Measurements from ENCODE around the gene HILPDA.
"Not testable (repeated sequence)": the region's sequence is repeated elsewhere in the genome, so short reads cannot be mapped to it uniquely, and the experiment has no call there.

The HILPDA gene

GRCh38 chr7:128466871-128467270 lies 11.2 kb downstream of the HILPDA start:
- not testable (repeated sequence) for DNase-seq

DNA sequence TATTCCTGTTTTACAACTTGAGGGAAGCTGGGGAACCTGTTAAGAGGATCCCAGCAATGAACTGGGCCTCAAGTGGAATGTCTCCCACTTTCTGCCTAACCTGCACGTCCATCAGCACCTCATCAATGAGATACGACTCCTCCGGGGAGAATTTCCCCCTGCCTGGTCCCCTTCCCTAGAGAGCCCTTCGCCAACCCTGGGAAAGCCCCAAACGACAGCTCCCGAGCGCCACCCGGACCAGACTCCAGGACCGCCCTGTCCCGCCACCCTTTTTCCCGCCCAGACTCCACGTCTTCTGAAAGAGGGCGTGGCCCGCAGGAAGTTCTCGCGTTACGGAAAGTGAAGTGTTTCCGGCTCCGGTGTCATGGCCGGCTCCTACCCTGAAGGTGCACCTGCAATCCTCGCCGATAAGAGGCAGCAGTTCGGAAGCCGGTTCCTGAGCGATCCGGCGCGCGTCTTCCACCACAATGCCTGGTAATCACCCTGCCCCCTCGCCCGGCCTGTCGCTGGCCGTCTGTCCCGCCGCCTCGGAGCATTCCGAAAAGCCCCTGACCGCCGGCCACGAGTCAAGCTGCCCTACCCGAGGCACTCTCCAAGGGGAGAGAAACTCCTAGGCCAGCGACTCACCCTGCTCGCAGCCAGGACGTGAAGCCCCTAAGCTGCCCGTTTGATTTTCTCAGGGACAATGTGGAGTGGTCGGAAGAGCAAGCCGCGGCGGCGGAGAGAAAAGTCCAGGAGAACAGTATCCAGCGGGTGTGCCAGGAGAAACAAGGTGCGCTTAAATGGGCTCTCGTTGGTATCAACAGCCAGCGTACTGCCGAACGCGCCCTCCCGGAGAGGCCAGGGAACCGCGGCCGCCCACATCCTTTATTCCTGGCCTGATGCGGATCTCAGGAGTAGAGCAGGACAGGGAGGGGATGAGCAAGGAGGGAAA lies 21.0 kb downstream of the HILPDA start, which contains the start of gene METTL2B:
Gene METTL2B, plus strand, starts transcription at position 347 of the 934 bp plus-strand sequence. Its CDS starts 18 bp downstream, at position 365.
- DNase-seq = peak; percentile 77 to 86

DNA sequence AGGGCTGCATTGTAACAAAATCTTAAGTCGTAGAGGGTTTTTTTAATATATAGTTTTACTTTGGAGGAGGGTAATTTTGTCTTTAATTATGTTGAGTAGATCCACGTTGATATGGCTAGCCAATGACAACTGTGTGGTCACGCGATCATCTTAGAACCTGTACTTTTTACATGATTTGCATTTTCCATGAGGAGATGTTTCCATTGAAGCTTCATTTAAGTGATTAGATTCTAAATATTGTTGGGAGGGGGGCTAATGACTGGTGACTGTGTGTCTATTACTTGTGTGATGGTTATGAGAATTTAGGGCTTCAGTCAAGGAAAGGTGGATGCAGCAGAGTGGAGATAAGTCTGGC lies 21.6 kb downstream of the HILPDA start:
- not testable (repeated sequence) for DNase-seq

GRCh38 chr7:128479082-128479481 lies 23.4 kb downstream of the HILPDA start:
- DNase-seq = not testable (repeated sequence)

DNA sequence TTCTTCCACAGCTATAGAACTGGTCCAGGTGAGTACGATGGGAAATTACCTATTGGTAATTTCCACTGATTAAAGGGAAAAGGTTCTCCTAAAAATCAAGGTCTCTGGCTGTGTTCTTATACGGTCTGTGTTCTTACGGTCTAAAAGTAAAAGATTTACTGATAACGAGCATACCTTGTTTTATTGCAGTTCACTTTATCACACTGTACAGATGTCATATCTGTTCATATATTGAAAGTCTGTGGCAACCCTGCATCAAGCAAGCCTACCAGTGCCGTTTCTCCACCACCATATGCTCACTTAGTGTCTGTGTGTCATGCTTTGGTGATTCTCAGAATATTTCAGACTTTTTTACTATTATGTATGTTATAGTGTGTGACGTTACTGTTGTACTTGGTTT lies 32.5 kb downstream of the HILPDA start:
- DNase-seq = not testable (repeated sequence)

DNA sequence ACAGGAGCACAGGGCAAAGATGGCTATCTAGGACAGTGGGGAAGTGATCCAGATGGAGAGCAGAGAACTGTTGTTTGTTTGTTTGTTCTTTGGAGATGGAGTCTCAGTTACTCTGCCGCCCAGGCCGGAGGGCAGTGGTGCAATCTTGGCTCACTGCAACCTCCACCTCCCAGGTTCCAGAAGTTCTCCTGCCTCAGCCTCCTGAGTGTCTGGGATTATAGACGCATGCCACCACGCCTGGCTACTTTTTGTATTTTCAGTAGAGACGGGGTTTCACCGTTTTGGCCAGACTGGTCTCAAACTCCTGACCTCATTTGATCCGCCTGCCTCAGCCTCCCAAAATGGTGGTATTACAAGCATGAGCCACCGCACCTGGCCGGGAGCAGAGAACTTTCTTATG lies 41.7 kb downstream of the HILPDA start:
- DNase-seq = no peak

GRCh38 chr7:128505416-128505815 lies 49.7 kb downstream of the HILPDA start:
- DNase-seq = not testable (repeated sequence)

GRCh38 chr7:128506819-128507218 lies 51.1 kb downstream of the HILPDA start:
- DNase-seq = not testable (repeated sequence)

GRCh38 chr7:128507321-128507993 lies 51.8 kb downstream of the HILPDA start:
- not testable (repeated sequence) for DNase-seq
